HepG2 (cell line): ENCODE measurements around the gene TTC31. TPM values are rescaled to one million over a fixed set of nuclear protein-coding genes. Genes with fewer than 3 reads are reported as not detected.
A peak's percentile ranks its signal among the peaks of the same experiment; 100 is the strongest.

Experiments used
- ADNP ChIP-seq: sonication (generic); formaldehyde crosslinking; IDR thresholded peaks from 2 replicates; pipeline ENCODE4 v1.4.0; 2020; ENCODE audit warnings: missing genetic modification reagents
- MNT ChIP-seq: fragments of 450-650 bp; IDR thresholded peaks from 2 replicates; pipeline ENCODE4 v1.6.1; 2016
- NCOR1 ChIP-seq: fragments of 200-600 bp; sonication (generic); IDR thresholded peaks from 2 replicates; pipeline ENCODE4 v1.7.0; 2017; ENCODE audit warnings: antibody characterized with exemption, low read length, borderline replicate concordance
- NFAT5 ChIP-seq: sonication (generic); formaldehyde crosslinking; IDR thresholded peaks from 2 replicates; pipeline ENCODE4 v1.4.0; 2020; ENCODE audit warnings: missing genetic modification reagents
- NR2F1 ChIP-seq, 2 experiments: fragments of 450-650 bp in 1 of 2; formaldehyde crosslinking in 1 of 2; IDR thresholded peaks; 2 replicates each; pipeline versions ENCODE4 v1.5.0 to v1.6.1; 2016 to 2020; ENCODE audit warnings: mild to moderate bottlenecking in 1 of 2, missing compliant biosample characterization in 1 of 2, missing genetic modification reagents in 1 of 2, moderate library complexity in 1 of 2
- SAP130 ChIP-seq: IDR thresholded peaks from 2 replicates; pipeline ENCODE4 v1.6.1; 2016; ENCODE audit warnings: low read depth
- TBL1XR1 ChIP-seq: fragments of 150-350 bp; IDR thresholded peaks from 2 replicates; pipeline ENCODE4 v1.6.1; 2014; ENCODE audit warnings: borderline replicate concordance, low read length; ENCODE audit not compliant: partially characterized antibody
- TRAFD1 ChIP-seq: sonication (generic); formaldehyde crosslinking; IDR thresholded peaks from 2 replicates; pipeline ENCODE4 v1.5.1; 2020; ENCODE audit warnings: missing genetic modification reagents, mild to moderate bottlenecking, borderline replicate concordance
- ZNF609 ChIP-seq: sonication (generic); formaldehyde crosslinking; IDR thresholded peaks from 2 replicates; pipeline ENCODE4 v1.4.0; 2020; ENCODE audit warnings: mild to moderate bottlenecking, missing genetic modification reagents, borderline replicate concordance
- ZNF883 ChIP-seq: sonication (generic); formaldehyde crosslinking; IDR thresholded peaks from 2 replicates; pipeline ENCODE4 v1.5.1; 2020; ENCODE audit warnings: mild to moderate bottlenecking, missing genetic modification reagents; ENCODE audit errors: not compliant biosample characterization
- ZZZ3 ChIP-seq: sonication (generic); formaldehyde crosslinking; IDR thresholded peaks from 2 replicates; pipeline ENCODE4 v1.4.0; 2020; ENCODE audit warnings: missing genetic modification reagents, mild to moderate bottlenecking, borderline replicate concordance
- polyA plus RNA-seq, 8 experiments: library from polyadenylated mRNA; depleted of rRNA in 3 of 8; stranded (reverse) in 7 of 8; unstranded in 1 of 8; fragments of >200 nt; fragmentation: Illumina TruSeq in 4 of 8; extraction: Trizol in 4 of 8; gene quantifications; 2 replicates each; pipeline versions ENCODE4 v1.2.1 to v1.2.3, GENCODE V29; 2011 to 2016; ENCODE audit warnings: low read depth in 4 of 8, missing spikeins in 1 of 8, mixed read lengths in 1 of 8; ENCODE audit not compliant: insufficient read depth in 1 of 8
- total RNA-seq, 5 experiments: library from RNA; depleted of rRNA; stranded (reverse); fragments of >200 nt; fragmentation: Illumina TruSeq; extraction: Trizol; gene quantifications; 2 replicates each; pipeline ENCODE4 v1.2.3, GENCODE V29; 2016; ENCODE audit warnings: low read depth in 1 of 5

Gene TTC31
- total and polyA plus RNA-seq, 2 of the 13 experiments (the other 11 are each of a cell fraction or from before 2014, with no cell fraction given), result 28.3 to 39.5 TPM

- TF ChIP-seq NFAT5 (CRISPR knock-in tag) (no peak; the same call in 1 of the 2 replicates), NCOR1 (peak; percentile 72; the same call in 1 of the 2 replicates), TBL1XR1 (no peak), ZNF609 (CRISPR knock-in tag) (peak; percentile 71; the same call in 1 of the 2 replicates), SAP130 (CRISPR knock-in tag) (peak; percentile 18), ZNF883 (CRISPR knock-in tag) (no peak), NR2F1 (CRISPR knock-in tag; IDR thresholded peaks at IDR 0.05) (peak in 1 of 2 experiments; percentile 16; a peak in 1 of 4 replicates), TRAFD1 (CRISPR knock-in tag) (no peak), ADNP (no peak), ZZZ3 (CRISPR knock-in tag) (no peak), MNT (no peak)
Observed at GRCh38 chr2:74496997-74497776, 14.3 kb downstream of the TTC31 start (continued).
